GM21390 (cell line): ENCODE data around the gene SFI1.
"Not testable (repeated sequence)": the region's sequence is repeated elsewhere in the genome, so short reads cannot be mapped to it uniquely, and the experiment has no call there.

ENCODE experiments used
- ATAC-seq: cut with Tn5 transposase; IDR thresholded peaks from one replicate; pipeline ENCODE4 v1.9.1; 2021; ENCODE audit not compliant: unreplicated experiment

The SFI1 gene

GRCh38 chr22:31540966-31541365, 44.6 kb downstream of the SFI1 start:
- ATAC-seq: no peak

GRCh38 chr22:31544481-31545480, 48.4 kb downstream of the SFI1 start:
- no peak for ATAC-seq

- ATAC-seq: no peak
Measured at GRCh38 chr22:31550871-31551370, 54.6 kb downstream of the SFI1 start.

GRCh38 chr22:31556627-31557203, 60.4 kb downstream of the SFI1 start:
- ATAC-seq: no peak

GRCh38 chr22:31558546-31558945, 62.2 kb downstream of the SFI1 start:
- ATAC-seq: not testable (repeated sequence)

- no peak for ATAC-seq
Measured at GRCh38 chr22:31561238-31561887, 65.0 kb downstream of the SFI1 start.

- no peak for ATAC-seq
Measured at GRCh38 chr22:31561970-31562369, 65.6 kb downstream of the SFI1 start.

GRCh38 chr22:31566484-31566883, 70.1 kb downstream of the SFI1 start:
- no peak for ATAC-seq

GRCh38 chr22:31567196-31567595, 70.9 kb downstream of the SFI1 start:
- no peak for ATAC-seq

GRCh38 chr22:31567702-31568101, 71.4 kb downstream of the SFI1 start:
- no peak for ATAC-seq

- ATAC-seq: no peak
Measured at GRCh38 chr22:31569126-31569525, 72.8 kb downstream of the SFI1 start.

GRCh38 chr22:31572939-31573338, 76.6 kb downstream of the SFI1 start:
- ATAC-seq: no peak

- ATAC-seq: no peak
Measured at GRCh38 chr22:31574055-31574670, 77.8 kb downstream of the SFI1 start.

- no peak for ATAC-seq
Measured at GRCh38 chr22:31575190-31575589, 78.9 kb downstream of the SFI1 start.

GRCh38 chr22:31577711-31578110, 81.4 kb downstream of the SFI1 start:
- no peak for ATAC-seq

- ATAC-seq: no peak
Measured at GRCh38 chr22:31578171-31578570, 81.8 kb downstream of the SFI1 start.

- no peak for ATAC-seq
Measured at GRCh38 chr22:31579835-31580242, 83.5 kb downstream of the SFI1 start.

- ATAC-seq: no peak
Measured at GRCh38 chr22:31583861-31584485, 87.6 kb downstream of the SFI1 start.

- no peak for ATAC-seq
Measured at GRCh38 chr22:31584804-31585160, 88.4 kb downstream of the SFI1 start.

- ATAC-seq: no peak
Measured at GRCh38 chr22:31585161-31585859, 89.0 kb downstream of the SFI1 start.
